Gastrocnemius medialis (tissue), 4 donors: Measurements from ENCODE around the gene SREBF1.

Experiments used
- CTCF ChIP-seq, 5 experiments: fragments of 450-650 bp in 3 of 5; fragments of 200-600 bp in 2 of 5; sonication (generic) in 2 of 5; IDR thresholded peaks in 4 of 5; conservative IDR thresholded peaks in 1 of 5; 1 replicate in 4 of 5; 2 replicates in 1 of 5; pipeline ENCODE4 v1.5.1; 2016 to 2019; ENCODE audit warnings: antibody characterized with exemption in 5 of 5, mild to moderate bottlenecking in 3 of 5, moderate library complexity in 3 of 5
- POLR2A ChIP-seq, 2 donors: fragments of 450-650 bp; IDR thresholded peaks; one replicate each; pipeline ENCODE4 v1.6.1; 2017; ENCODE audit warnings: antibody characterized with exemption in 2 of 2, mild to moderate bottlenecking in 2 of 2, moderate library complexity in 2 of 2

GRCh38 chr17:17816240-17816814, 20.5 kb downstream of the SREBF1 start:
- TF ChIP-seq CTCF (IDR thresholded peaks at IDR 0.05 in 4 of 5, conservative IDR thresholded peaks at IDR 0.05 in 1 of 5) (no peak), POLR2A (IDR thresholded peaks at IDR 0.05) (no peak)
